ENCODE measurements around the gene PRAMEF18.
"Not testable (repeated sequence)": the region's sequence is repeated elsewhere in the genome, so short reads cannot be mapped to it uniquely, and the experiment has no call there.

PRAMEF18 gene

GRCh38 chr1:13224480-13225060 lies 1.4 kb downstream of the PRAMEF18 start:
- H3K4me3 ChIP-seq (ENCODE audit: low read depth, low read length) = no peak overlapping the region
- TF ChIP-seq CTCF (IDR thresholded peaks at IDR 0.05; ENCODE audit: borderline replicate concordance, insufficient read depth, low read depth, low read length) = no peak

- H3K4me3 ChIP-seq (ENCODE audit: low read depth, low read length) = not testable (repeated sequence)
These were observed 3.2 kb downstream of the PRAMEF18 start for GRCh38 chr1:13222788-13223187.

GRCh38 chr1:13219203-13219602 lies 6.8 kb downstream of the PRAMEF18 start:
- H3K4me3 ChIP-seq (ENCODE audit: low read depth, low read length) = not testable (repeated sequence)

GRCh38 chr1:13216619-13217018 lies 9.3 kb downstream of the PRAMEF18 start:
- H3K4me3 ChIP-seq (ENCODE audit: low read depth, low read length) = not testable (repeated sequence)

- not testable (repeated sequence) for H3K4me3 ChIP-seq (ENCODE audit: low read depth, low read length)
These were observed 17.2 kb downstream of the PRAMEF18 start for GRCh38 chr1:13208712-13209111.

GRCh38 chr1:13201309-13201708 lies 24.6 kb downstream of the PRAMEF18 start, which contains the start of gene PRAMEF13:
PRAMEF13 (minus strand) TSS chr1:13201409; CDS start chr1:13199589, 1,820 bp downstream.
- H3K4me3 ChIP-seq (ENCODE audit: low read depth, low read length) = not testable (repeated sequence)

Data from GM12875 (cell line).